NT2/D1 (cell line): ENCODE data around the gene LRRC61.

Source experiments
- YY1 ChIP-seq: IDR thresholded peaks from 2 replicates; pipeline ENCODE4 v1.6.1; 2011; ENCODE audit not compliant: insufficient read length, insufficient read depth
- ZNF274 ChIP-seq: IDR thresholded peaks from 2 replicates; pipeline ENCODE4 v1.6.1; 2011; ENCODE audit warnings: mild to moderate bottlenecking, low read depth, low read length

GRCh38 chr7:150324373-150324961, 1.3 kb downstream of the LRRC61 start:
- no peak for TF ChIP-seq ZNF274
- TF ChIP-seq YY1 = no peak
